GM12873 (cell line): ENCODE measurements around the gene C12orf76.

Experiments
- TF ChIP-seq, protein P1 (sequence below): IDR thresholded peaks from 2 replicates; pipeline ENCODE4 v1.5.1; 2012; ENCODE audit warnings: low read depth, mild to moderate bottlenecking, moderate library complexity, low read length, control low read depth; ENCODE audit not compliant: insufficient read depth; ENCODE audit errors: missing control alignments

The C12orf76 gene

DNA sequence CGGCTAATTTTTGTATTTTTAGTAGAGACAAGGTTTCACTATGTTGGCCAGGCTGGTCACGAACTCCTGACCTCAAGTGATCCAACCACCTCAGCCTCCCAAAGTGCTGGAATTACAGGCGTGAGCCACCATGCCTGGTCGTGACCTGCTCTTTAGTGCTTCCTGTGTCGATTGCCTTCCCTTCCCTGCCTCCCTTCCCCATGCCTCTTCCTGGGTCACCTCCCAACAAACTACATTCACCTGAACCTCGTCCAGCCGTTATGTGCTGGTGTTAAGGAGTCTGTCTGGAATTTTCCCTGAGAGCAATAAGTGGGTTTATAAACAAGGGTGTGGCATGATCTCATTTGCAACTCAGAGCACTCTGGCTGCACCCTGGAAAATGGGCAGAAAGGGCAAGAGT is 32.1 kb upstream of the C12orf76 start:
- TF ChIP-seq, protein P1, sequence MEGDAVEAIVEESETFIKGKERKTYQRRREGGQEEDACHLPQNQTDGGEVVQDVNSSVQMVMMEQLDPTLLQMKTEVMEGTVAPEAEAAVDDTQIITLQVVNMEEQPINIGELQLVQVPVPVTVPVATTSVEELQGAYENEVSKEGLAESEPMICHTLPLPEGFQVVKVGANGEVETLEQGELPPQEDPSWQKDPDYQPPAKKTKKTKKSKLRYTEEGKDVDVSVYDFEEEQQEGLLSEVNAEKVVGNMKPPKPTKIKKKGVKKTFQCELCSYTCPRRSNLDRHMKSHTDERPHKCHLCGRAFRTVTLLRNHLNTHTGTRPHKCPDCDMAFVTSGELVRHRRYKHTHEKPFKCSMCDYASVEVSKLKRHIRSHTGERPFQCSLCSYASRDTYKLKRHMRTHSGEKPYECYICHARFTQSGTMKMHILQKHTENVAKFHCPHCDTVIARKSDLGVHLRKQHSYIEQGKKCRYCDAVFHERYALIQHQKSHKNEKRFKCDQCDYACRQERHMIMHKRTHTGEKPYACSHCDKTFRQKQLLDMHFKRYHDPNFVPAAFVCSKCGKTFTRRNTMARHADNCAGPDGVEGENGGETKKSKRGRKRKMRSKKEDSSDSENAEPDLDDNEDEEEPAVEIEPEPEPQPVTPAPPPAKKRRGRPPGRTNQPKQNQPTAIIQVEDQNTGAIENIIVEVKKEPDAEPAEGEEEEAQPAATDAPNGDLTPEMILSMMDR, result no peak

DNA sequence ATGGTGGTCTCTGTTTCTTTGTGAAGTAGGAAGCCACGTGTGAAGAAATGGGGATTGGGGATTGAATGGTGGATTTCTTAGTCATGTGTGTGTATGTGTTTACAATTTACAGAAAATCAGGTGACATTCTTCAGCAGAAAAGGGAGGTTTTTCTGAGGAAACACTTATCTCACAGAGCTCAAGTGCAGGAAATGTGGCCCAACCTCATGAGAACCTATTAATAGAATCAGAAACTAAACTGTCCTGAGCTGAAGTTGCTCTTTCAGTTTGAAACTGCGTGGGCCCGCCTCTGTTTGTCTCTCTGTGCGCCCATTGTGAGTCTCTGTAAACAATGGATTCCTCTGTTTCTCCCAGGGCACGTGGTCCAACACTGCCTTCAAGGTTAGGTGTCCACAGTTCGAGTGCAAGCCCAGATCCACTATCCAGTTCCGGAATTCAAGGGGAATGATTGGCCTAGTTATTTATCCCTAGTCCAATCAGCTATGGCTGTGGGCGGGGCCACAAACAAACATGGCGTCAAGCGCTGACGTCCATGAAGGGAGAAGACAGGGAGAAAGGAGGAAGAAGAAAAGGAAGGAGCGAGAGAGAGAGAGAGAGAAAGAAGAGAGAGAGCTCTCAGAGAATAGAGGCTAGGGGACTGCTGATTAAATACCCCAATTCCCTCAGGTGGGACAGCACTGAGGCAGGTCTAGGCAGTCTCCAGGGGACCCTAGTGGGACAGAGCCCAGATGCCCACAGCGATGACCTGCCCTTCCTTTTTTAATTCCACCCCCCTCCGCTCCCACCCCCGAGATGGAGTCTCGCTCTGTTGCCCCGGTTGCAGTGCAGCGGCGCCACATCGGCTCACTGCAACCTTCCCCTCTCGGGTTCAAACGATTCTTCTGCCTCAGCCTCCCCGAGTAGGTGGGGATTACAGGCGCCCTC is 31.4 kb upstream of the C12orf76 start:
- TF ChIP-seq, protein P1, result no peak

DNA sequence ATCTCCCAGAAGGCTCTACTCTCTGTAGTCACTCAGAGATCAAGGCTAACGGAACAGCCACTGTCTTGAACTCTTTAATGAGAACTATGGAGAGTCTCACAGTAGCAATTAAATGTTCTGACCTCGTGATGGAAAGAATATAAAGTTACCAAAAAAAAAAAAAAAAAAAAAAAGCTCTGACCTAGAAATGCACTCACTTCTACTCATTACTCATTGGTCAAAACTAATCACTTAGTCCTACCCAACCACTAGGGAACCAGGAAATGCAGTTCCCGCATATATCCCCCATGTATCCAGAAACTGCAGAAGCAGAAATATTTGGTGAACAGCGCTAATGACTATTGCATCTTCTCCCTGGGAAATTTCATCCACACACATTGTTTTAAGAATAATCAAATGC is 29.5 kb upstream of the C12orf76 start:
- TF ChIP-seq, protein P1, result no peak

DNA sequence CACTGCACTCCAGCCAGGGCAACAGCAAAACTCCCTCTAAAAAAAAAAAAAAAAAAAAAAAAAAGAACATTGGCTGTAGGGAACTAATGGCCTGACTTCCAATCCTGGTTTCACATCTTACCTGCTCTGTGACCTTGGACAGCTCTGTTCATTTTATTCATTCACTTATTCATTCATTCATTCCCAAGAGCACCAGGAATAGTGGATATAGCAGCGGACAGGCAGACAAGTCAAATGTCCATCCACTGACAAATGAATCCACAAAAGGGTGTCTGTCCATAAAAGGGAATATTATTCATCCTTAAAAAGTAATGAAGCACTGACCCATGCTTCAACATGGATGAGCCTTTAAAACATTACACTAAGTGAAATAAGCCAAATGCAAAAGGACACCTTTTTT is 27.6 kb upstream of the C12orf76 start:
- TF ChIP-seq, protein P1, result no peak

DNA sequence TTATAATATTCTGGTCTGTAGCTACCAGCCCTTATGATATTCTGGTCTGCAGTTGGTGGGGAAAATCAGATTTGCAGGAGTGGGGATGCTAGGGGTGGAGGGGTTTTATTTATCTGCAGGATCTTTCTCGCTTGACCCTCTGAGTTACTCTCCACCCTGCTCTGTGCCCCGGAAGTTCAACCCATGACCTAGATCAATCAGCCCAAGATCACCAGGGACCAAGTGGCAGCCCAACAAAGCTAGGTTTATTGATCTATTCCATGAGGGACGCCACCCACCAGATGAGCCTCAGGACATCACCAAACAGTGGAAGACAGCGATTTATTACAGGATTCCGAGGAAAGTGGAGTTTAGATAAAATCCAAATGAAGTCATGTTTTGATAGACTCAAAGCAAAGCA is 25.8 kb upstream of the C12orf76 start:
- TF ChIP-seq, protein P1, result no peak

DNA sequence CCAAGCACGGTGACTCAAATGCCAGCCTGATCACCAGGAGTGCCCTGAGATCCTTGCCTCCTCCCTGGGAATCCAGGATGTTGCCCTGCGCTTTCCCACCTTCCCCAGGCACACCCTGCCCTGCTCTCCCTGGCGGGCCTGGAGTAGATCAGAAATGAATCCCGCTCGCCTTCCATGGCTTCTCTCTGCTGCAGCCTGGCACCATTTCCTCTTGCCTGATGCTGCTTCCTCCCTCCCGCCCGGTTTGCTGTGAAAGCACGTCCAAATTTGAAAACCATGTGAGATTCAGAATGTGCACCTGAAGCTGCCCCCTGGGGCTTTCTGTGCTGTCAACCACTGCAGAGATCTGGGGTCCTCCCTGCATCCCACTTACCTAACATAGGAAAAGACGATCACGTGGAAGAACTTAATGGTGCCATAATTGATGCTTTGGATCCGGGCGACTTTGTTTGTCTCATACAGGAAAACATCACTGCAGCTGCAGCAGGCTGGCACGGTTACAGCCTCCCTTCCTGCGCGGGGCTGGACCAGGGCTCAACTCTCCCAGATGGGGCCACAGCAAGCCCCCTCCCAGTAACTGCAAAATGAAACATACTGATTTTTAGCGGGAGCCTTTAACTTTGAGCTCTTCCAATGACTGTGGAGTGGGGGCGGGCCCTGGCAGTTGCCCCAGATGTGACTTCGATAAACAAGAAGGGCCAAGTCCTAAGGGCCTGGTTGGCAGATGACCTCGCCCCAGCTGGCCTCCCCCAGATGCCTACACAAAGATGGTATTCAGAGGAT is 24.9 kb upstream of the C12orf76 start:
- TF ChIP-seq, protein P1, result no peak

DNA sequence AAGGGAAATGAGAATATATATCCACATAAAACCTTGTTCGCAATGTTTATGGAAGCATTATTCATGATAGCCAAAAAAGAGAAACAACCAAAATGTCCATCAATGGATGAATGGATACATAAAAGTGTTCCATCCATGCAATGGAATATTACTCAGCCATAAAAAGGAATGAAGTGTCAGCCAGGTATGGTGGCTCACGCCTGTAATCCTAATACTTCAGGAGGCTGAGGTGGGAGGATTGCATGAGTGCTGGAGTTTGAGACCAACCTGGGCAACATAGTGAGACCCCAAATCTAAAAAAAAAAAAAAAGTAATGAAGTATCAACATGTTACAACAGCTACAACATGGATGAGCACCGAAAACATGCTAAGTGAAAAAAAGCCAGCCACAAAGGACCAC is 23.6 kb upstream of the C12orf76 start:
- TF ChIP-seq, protein P1, result no peak
